Upper lobe of left lung (tissue), 4 donors: ENCODE measurements around the gene MAPK8IP1.
A peak's percentile ranks its signal among the peaks of the same experiment; 100 is the strongest.

Experiments
- CTCF ChIP-seq, 6 experiments: fragments of 450-650 bp in 4 of 6; fragments of 200-600 bp in 2 of 6; sonication (generic) in 2 of 6; IDR thresholded peaks; one replicate each; pipeline ENCODE4 v1.5.1; 2016 to 2019; ENCODE audit warnings: antibody characterized with exemption in 6 of 6
- POLR2A ChIP-seq, 4 donors: fragments of 450-650 bp; IDR thresholded peaks; one replicate each; pipeline ENCODE4 v1.5.1; 2016 to 2017; ENCODE audit warnings: antibody characterized with exemption in 4 of 4, mild to moderate bottlenecking in 2 of 4
- POLR2AphosphoS5 ChIP-seq, 2 donors: sonication (generic); formaldehyde crosslinking; IDR thresholded peaks; one replicate each; pipeline ENCODE4 v1.5.1; 2017; ENCODE audit warnings: antibody characterized with exemption in 2 of 2

DNA sequence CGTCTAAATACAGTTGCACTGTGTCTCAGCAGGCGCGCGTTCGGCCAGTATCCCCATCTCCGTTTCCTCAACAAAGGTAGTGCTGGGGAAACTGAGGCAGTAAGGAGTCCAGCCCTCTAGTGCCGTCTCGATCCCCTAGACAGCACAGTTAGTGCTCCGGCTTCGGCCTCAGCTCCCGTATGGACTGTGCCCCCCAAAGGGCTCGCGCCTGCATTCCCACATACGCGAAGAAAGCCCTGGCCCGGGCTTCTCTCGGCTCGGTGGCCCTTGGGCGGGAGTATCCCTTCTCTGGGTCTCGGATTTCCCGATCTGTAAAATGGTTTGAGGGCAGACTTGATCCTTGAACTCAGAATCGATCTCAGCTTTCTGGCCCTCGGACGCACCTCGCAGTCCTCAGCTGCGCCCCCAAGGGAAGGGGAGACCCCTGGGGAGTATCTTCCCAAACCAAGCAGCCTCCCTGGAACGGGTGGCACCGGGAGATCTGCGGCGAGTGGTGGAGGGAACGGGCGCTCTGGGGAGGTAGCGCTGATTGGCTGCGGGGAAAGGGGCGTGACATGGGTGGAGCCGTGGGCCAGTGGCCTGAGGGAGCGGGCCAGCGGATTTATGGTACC is 33.0 kb downstream of the MAPK8IP1 start:
- no peak for TF ChIP-seq CTCF (IDR thresholded peaks at IDR 0.05)
- TF ChIP-seq POLR2A (IDR thresholded peaks at IDR 0.05), result peak in 3 of 4 donors; percentile 34 to 78 (median 43)
- TF ChIP-seq POLR2AphosphoS5 (IDR thresholded peaks at IDR 0.05), result peak; percentile 82 to 90
